Umbilical cord (tissue), 2 donors: Measurements from ENCODE around the gene BICDL1. TPM values are rescaled to one million over a fixed set of nuclear protein-coding genes. Genes with fewer than 3 reads are reported as not detected.

ENCODE experiments used
- DNase-seq: peaks from one replicate; pipeline ENCODE4 v3.0.0-alpha.2; 2015; ENCODE audit warnings: low spot score
- total RNA-seq: library from RNA; depleted of rRNA; stranded (reverse); fragments of >200 nt; gene quantifications from one replicate; pipeline ENCODE4 v1.2.3, GENCODE V29; 2014; ENCODE audit warnings: low replicate concordance; ENCODE audit not compliant: insufficient read depth

BICDL1 gene
- total RNA-seq, 1 donor from 2014 or later, result 0.96 TPM

GRCh38 chr12:120049426-120049825 is 60.4 kb downstream of the BICDL1 start:
- DNase-seq, result no peak

GRCh38 chr12:120051535-120051934 is 62.5 kb downstream of the BICDL1 start:
- no peak for DNase-seq

- DNase-seq, result no peak
Measured at GRCh38 chr12:120054293-120054692, 65.3 kb downstream of the BICDL1 start.

- DNase-seq, result peak; percentile 13
Measured at GRCh38 chr12:120055231-120056000, 66.4 kb downstream of the BICDL1 start.

GRCh38 chr12:120056739-120057138 is 67.7 kb downstream of the BICDL1 start:
- DNase-seq, result no peak

- DNase-seq, result no peak
Measured at GRCh38 chr12:120060196-120060595, 71.2 kb downstream of the BICDL1 start.

- DNase-seq, result no peak
Measured at GRCh38 chr12:120060717-120061116, 71.7 kb downstream of the BICDL1 start.

- peak; percentile 35 for DNase-seq
Measured at GRCh38 chr12:120061575-120062214, 72.7 kb downstream of the BICDL1 start.

GRCh38 chr12:120062976-120063579 is 74.0 kb downstream of the BICDL1 start:
- no peak for DNase-seq

- DNase-seq, result no peak
Measured at GRCh38 chr12:120064054-120064940, 75.3 kb downstream of the BICDL1 start.

- no peak for DNase-seq
Measured at GRCh38 chr12:120065472-120065871, 76.4 kb downstream of the BICDL1 start.

- DNase-seq, result no peak
Measured at GRCh38 chr12:120066341-120066740, 77.3 kb downstream of the BICDL1 start.

- no peak for DNase-seq
Measured at GRCh38 chr12:120067084-120067869, 78.2 kb downstream of the BICDL1 start.

- no peak for DNase-seq
Measured at GRCh38 chr12:120067901-120068300, 78.9 kb downstream of the BICDL1 start.

- no peak for DNase-seq
Measured at GRCh38 chr12:120069278-120069677, 80.2 kb downstream of the BICDL1 start.

GRCh38 chr12:120071493-120072020 is 82.5 kb downstream of the BICDL1 start:
- DNase-seq, result no peak

- no peak for DNase-seq
Measured at GRCh38 chr12:120072472-120073249, 83.6 kb downstream of the BICDL1 start.

- DNase-seq, result no peak
Measured at GRCh38 chr12:120075034-120075616, 86.1 kb downstream of the BICDL1 start.

GRCh38 chr12:120076651-120077050 is 87.6 kb downstream of the BICDL1 start:
- DNase-seq, result no peak
